Measurements from ENCODE around the gene BABAM2.
"Not testable (repeated sequence)": the region's sequence is repeated elsewhere in the genome, so short reads cannot be mapped to it uniquely, and the experiment has no call there.

Gene BABAM2

GRCh38 chr2:28086611-28087010, 196.1 kb downstream of the BABAM2 start:
- DNase-seq, result no peak

GRCh38 chr2:28088970-28089369, 198.4 kb downstream of the BABAM2 start:
- no peak for DNase-seq

- DNase-seq, result no peak
These were observed 199.0 kb downstream of the BABAM2 start for GRCh38 chr2:28089486-28089885.

- DNase-seq, result no peak
These were observed 202.8 kb downstream of the BABAM2 start for GRCh38 chr2:28093308-28093707.

DNA sequence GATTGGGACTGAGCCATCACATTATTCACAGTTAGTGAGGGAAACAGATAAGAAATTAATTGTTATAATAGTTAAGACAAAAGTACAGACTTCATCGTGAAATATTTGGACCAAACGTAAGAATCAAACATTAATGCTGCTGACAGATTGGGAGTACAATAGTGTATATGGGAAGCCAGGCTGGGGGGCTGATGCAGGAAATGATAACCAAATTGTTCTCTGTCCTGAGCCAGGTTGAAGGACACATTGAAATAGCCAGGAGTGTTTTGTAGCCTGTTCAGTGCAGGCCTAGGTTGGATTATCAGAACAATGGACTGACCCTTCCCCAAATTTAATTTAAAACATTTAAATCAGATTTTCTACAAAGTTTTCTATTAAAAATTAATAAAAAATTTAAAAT, 203.2 kb downstream of the BABAM2 start:
- DNase-seq, result no peak

DNA sequence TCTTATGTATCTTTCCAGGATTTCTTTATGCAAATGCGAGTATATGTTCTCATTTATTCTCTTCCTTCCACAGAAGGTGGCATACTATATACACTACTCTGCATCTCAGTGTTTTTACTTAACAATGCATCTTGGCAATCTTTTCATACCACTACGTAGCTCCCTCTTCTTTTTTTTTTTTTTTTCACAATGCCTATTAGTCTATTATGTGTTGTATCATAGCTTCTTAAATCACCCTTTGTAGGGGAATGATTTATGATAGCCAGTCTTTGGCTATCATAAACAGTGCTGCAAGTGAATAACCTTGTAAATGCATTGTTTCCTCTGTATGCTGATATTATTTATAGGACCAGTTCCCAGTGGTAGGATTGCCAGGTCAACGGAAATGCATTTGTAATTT, 204.2 kb downstream of the BABAM2 start:
- no peak for DNase-seq

DNA sequence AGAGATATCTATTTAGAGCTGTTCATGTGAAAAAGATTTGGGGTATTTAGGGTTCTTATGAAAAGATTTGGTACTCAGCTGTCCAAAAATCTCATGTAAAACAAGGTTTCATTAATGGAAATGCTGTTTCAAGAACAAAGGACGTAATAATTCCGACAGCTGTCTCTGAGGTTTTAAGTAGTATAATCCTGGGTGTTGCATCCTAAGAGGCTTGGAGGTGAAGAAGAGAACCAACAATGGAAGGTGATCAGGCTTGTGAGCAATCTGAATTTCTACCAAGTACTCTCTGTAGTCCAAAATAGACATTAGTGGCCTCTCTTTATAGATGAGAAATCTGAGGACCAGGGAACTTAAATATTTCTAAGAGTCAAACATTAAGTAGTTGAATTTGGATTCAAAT, 205.1 kb downstream of the BABAM2 start:
- DNase-seq, result no peak

DNA sequence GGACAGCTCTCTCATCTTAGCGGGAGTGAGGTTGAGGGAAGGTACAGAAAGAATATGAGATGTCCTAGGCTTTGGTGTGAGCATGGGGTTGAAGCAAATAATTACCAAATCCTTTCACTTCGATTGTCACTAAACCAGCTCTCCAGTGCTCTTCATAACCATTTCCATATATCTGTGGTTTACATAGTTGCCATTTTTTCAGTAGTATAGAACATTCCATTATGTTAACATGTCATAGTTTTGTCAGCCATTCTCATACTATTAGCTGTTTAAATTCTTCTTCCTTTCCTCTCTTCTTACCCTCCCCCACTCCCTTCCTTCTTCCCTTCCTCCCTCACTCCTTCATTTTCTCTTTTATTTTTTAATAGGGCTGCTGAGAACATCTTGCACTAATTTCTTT, 205.9 kb downstream of the BABAM2 start:
- DNase-seq, result no peak

- DNase-seq, result no peak
These were observed 208.1 kb downstream of the BABAM2 start for GRCh38 chr2:28098501-28099225.

DNA sequence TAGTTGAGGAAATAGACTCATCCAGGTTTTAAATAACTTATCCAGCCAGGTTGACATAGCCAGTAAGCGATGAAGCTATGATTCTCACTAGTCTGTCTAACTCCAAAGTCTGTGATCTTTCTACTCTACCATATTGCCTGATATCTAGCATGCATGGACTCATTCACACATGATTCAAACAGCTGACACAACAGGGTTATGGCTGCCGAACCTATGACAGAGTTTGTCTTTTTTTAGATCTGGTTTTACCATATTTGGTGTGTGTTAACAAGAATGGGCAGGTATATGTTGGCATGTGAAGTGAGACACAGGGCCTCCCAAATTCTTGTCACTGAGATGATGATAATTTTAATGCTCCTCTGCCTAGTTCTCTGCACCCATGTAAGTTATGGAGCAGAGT, 210.6 kb downstream of the BABAM2 start:
- no peak for DNase-seq

DNA sequence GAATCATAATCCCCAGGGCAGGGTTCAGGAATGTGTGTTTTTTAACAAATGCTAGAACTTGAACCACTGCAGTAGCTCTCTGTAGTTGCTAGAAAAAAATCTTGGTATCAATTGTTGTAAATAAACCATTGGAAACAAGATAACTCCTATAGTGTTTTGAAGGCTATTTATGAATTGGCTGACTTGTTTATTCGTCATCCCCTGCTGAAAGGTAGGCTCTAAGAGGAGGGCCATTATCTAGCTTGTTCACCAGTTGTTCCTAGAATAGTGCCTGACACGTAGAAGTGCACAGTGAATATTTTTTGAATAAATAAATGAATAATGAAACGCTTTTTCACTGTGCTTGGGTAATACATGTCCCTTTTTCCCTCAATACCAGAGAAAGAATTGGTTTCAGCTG, 211.4 kb downstream of the BABAM2 start:
- DNase-seq, result no peak

DNA sequence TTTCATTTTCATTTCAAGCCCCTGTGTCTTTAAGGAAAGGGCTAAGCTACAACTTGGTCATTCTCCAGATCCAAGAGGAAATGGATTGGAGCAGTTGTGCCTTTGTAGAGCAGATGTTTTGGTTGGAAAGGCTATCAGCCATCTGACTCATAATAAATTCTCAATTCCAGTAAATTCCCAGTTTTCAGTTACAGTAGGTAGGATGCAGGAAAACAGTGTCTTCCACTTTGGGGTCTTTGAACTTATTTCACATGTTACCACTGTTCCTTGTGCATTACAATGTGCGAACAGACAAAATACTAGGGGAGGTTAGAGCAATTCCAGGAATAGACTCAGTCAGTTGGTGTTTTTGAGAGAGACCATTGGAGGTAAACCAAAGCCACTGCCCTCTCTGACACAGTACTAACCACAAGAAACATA, 211.9 kb downstream of the BABAM2 start:
- DNase-seq, result no peak

DNA sequence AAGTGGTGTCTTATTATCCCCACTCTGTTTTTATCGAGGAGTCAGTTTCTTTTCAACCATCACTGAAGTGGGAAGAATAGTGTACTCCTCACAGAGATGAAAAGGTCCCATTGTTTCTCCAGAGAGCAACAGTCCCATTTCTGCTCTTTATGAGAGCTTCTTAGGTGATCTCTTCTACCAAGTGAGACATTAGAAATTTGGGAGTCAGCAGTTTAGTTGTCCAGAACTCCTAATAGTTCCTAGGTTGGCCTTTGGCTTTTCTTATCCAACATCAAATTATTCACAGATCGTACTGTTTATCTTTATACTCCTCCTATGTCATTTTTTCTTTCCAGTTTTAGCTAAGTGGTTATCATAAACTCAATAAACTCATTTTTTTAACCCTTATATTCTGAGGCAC, 213.1 kb downstream of the BABAM2 start:
- DNase-seq, result no peak

- DNase-seq, result no peak
These were observed 217.6 kb downstream of the BABAM2 start for GRCh38 chr2:28108143-28108542.

DNA sequence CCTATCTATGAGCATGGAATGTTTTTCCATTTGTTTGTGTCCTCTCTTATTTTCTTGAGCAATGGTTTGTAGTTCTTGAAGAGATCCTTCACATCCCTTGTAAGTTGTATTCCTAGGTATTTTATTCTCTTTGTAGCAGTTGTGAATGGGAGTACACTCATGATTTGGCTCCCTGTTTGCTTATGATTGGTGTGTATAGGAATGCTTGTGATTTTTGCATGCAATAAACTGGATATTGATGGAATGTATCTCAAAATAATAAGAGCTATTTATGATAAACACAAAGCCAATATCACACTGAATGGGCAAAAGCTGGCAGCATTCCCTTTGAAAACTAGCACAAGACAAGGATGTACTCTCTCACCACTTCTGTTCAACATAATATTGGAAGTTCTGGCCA, 223.2 kb downstream of the BABAM2 start:
- not testable (repeated sequence) for DNase-seq

DNA sequence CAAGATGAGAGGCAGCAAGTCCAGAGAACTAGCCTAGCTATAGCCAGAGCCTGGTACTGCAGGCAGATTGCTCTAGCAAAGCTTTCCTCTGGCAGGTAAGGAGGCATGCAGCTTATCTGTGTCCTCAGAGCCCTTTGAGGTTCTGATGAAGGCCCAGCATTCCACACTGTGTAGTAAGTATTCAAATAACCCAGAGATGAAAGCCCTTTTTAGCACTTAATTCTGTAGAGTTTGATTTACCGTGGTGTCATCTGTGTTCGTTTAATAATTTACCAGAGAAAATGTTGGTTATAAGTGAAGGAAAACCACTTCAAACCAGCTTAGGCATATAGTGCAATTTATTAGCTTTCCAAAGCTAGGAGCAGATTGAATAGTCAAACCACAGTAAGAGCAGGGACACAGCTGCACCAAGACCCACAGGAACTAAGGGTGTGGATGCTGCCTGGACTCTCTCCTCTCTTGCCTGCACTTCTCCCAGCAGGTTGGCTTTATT, 226.6 kb downstream of the BABAM2 start:
- no peak for DNase-seq

- DNase-seq, result no peak
These were observed 229.1 kb downstream of the BABAM2 start for GRCh38 chr2:28119631-28120030.

- DNase-seq, result no peak
These were observed 237.9 kb downstream of the BABAM2 start for GRCh38 chr2:28128281-28128950.

DNA sequence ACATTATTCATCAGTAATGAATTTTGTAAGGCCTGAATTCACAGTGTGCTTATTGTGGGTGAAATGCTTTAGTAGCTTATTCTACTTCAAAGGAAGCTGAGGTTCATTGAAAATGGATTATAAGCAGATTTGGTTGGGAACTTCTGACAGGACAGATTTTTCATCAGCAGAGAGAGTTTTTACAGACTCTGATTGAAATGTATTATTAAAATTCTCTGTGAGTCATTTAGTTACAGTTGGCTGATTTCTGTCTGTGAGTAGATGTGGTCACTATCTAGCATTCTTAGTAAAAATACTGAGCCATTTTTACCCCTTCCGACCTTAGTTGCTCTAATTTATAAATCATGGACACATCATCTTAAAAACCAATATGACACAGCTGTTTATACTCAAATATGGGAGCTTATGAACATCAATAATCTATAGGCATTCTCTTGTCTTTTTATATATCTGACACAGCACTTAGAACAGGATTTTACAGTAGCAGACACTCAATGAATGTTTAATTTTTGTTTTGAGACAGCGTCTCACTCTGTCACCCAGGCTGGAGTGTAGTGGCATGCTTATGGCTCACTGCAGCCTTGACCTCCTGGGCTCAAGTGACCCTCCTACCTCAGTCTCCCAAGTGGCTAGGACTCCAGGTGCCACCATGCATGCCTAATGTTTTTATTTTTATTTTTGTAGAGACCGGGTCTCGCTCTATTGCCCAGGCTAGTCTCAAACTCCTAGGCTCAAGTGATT, 239.6 kb downstream of the BABAM2 start:
- DNase-seq, result no peak

- no peak for DNase-seq
These were observed 243.2 kb downstream of the BABAM2 start for GRCh38 chr2:28133778-28134177.

GRCh38 chr2:28134262-28134812, 243.8 kb downstream of the BABAM2 start:
- DNase-seq, result no peak

DNA sequence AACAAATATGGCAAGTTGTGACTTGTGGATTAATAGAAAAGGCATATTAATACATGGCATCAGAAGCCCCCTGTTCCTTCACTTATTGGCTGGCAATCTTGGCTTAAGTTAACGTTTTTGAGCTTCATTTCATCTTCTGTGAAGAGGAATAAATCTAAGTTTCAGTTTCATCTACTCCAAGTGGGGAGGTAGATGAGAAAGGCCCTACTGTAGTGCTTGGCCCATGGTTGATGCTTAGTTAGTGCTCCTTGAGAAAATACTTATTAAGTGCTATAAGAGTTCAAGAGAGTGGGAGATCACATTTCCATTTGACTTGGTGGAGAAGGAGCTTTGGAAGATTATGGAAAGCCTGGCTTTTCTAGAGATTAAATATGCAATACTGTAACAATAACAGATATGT, 244.3 kb downstream of the BABAM2 start:
- DNase-seq, result no peak

DNA sequence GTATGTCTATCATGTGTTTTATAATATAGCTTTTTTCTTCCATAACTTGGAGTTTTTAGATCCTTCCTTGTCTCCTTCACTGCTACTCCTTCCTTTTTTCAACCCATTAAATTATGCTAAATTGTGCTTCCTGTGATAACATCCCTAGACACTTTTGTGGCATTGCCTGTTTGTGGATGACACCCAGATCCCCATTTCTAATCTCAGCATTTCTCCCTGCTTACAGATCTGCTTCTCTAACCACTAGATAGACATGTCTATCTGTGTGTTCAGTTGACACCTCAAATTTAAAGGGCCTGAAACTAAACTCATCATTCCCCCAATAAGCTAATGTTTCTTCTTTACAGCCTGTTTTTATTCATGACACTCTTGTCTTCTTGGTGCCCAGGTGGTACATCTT, 244.8 kb downstream of the BABAM2 start:
- no peak for DNase-seq

GRCh38 chr2:28135799-28136198, 245.3 kb downstream of the BABAM2 start:
- DNase-seq, result no peak

Measured in KG1 (cell line).